Activated naive CD4-positive, alpha-beta T cell treated with Interleukin-2 at 50 U/mL for 16 hours (primary cell): Measurements from ENCODE around the gene PSG1.

Experiments used
- DNase-seq: peaks from one replicate; pipeline ENCODE4 v3.0.0-alpha.2; 2020

The PSG1 gene

GRCh38 chr19:42816894-42817293 lies 62.6 kb downstream of the PSG1 start:
- DNase-seq = no peak
